ENCODE data around the gene PHF20. TPM values are rescaled to one million over a fixed set of nuclear protein-coding genes. Genes with fewer than 3 reads are reported as not detected.
A peak's percentile ranks its signal among the peaks of the same experiment; 100 is the strongest.
"Not testable (repeated sequence)": the region's sequence is repeated elsewhere in the genome, so short reads cannot be mapped to it uniquely, and the experiment has no call there.

The PHF20 gene
- total RNA-seq, 1 donor from 2014 or later: 40.1 TPM

DNA sequence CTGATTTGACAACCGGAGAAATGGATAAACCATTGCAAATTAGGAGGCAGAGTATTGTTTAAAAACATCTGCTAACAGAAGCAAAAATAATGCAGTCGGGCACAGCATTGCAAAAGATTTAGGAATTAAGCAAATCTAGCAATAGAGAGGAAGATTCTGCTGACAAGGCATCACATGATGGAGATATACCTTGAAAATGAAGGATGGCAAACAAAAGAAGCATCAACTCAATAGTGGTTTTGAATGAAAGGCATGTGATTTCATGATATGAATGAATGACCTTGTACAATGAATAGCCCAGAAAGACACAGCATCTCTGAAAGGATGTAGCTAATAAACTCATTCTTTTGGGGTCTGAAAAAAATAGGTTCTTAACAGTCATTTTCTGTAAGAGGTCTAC, 21.2 kb upstream of the PHF20 start:
- no peak overlapping the region for H3K27ac ChIP-seq (ENCODE audit: low read depth, low read length)
- no peaks in the 10 kb centered on the region for H3K79me2 ChIP-seq (ENCODE audit: insufficient read depth, low read length)
- no peak overlapping the region for H3K9ac ChIP-seq (ENCODE audit: low read length)
- Mint-ChIP-seq H3K9me3 (ENCODE audit: unreplicated experiment) (peaks cover 3% of the 10 kb centered on the region), H3K4me3 (ENCODE audit: unreplicated experiment) (no peak overlapping the region), H3K27me3 (ENCODE audit: low read depth, unreplicated experiment) (peaks cover 13% of the 10 kb centered on the region), H3K36me3 (ENCODE audit: low read depth, unreplicated experiment) (peaks cover 3% of the 10 kb centered on the region), H3K27ac (ENCODE audit: unreplicated experiment) (no peak overlapping the region), H3K4me1 (ENCODE audit: low read depth, unreplicated experiment) (no peaks in the 10 kb centered on the region)
- no peak overlapping the region for H3K4me2 ChIP-seq (ENCODE audit: low read length)
- TF ChIP-seq, protein P1, sequence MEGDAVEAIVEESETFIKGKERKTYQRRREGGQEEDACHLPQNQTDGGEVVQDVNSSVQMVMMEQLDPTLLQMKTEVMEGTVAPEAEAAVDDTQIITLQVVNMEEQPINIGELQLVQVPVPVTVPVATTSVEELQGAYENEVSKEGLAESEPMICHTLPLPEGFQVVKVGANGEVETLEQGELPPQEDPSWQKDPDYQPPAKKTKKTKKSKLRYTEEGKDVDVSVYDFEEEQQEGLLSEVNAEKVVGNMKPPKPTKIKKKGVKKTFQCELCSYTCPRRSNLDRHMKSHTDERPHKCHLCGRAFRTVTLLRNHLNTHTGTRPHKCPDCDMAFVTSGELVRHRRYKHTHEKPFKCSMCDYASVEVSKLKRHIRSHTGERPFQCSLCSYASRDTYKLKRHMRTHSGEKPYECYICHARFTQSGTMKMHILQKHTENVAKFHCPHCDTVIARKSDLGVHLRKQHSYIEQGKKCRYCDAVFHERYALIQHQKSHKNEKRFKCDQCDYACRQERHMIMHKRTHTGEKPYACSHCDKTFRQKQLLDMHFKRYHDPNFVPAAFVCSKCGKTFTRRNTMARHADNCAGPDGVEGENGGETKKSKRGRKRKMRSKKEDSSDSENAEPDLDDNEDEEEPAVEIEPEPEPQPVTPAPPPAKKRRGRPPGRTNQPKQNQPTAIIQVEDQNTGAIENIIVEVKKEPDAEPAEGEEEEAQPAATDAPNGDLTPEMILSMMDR (IDR thresholded peaks at IDR 0.05; ENCODE audit: insufficient read depth, low read depth, low read length): no peak
- no peak for TF ChIP-seq EZH2 (IDR thresholded peaks at IDR 0.05; ENCODE audit: insufficient read depth, low read length)
- H2AFZ ChIP-seq (ENCODE audit: low read depth, low read length): no peak overlapping the region
- DNase-seq (ENCODE audit: low read depth): no peak
- H4K20me1 ChIP-seq (ENCODE audit: insufficient read depth, low read length): no peaks in the 10 kb centered on the region
- H3K9me3 ChIP-seq (ENCODE audit: insufficient read depth, low read depth, low read length): no peaks in the 10 kb centered on the region
- no peak for FAIRE-seq
- H3K4me3 ChIP-seq (ENCODE audit: insufficient read depth, low read depth, low read length): no peak overlapping the region
- H3K27me3 ChIP-seq (ENCODE audit: insufficient read depth, low read length): peaks cover 4% of the 10 kb centered on the region
- H3K36me3 ChIP-seq (ENCODE audit: insufficient read depth, low read length): no peaks in the 10 kb centered on the region
- H3K4me1 ChIP-seq (ENCODE audit: insufficient read depth, low read length): no peaks in the 10 kb centered on the region

- H3K4me1 ChIP-seq (ENCODE audit: insufficient read depth, low read length): no peaks in the 10 kb centered on the region
- Mint-ChIP-seq H3K9me3 (ENCODE audit: unreplicated experiment) (peaks cover 3% of the 10 kb centered on the region), H3K4me1 (ENCODE audit: low read depth, unreplicated experiment) (no peaks in the 10 kb centered on the region), H3K27me3 (ENCODE audit: low read depth, unreplicated experiment) (peaks cover 5% of the 10 kb centered on the region), H3K4me3 (ENCODE audit: unreplicated experiment) (no peak overlapping the region), H3K27ac (ENCODE audit: unreplicated experiment) (no peak overlapping the region), H3K36me3 (ENCODE audit: low read depth, unreplicated experiment) (peaks cover 3% of the 10 kb centered on the region)
- H3K27ac ChIP-seq (ENCODE audit: low read depth, low read length): no peak overlapping the region
- no peaks in the 10 kb centered on the region for H3K36me3 ChIP-seq (ENCODE audit: insufficient read depth, low read length)
- no peak overlapping the region for H3K4me3 ChIP-seq (ENCODE audit: insufficient read depth, low read depth, low read length)
- no peak overlapping the region for H3K9ac ChIP-seq (ENCODE audit: low read length)
- H2AFZ ChIP-seq (ENCODE audit: low read depth, low read length): no peak overlapping the region
- TF ChIP-seq, protein P1 (IDR thresholded peaks at IDR 0.05; ENCODE audit: insufficient read depth, low read depth, low read length): no peak
- TF ChIP-seq EZH2 (IDR thresholded peaks at IDR 0.05; ENCODE audit: insufficient read depth, low read length): no peak
- FAIRE-seq (no peak), DNase-seq (ENCODE audit: low read depth) (no peak)
- no peaks in the 10 kb centered on the region for H3K9me3 ChIP-seq (ENCODE audit: insufficient read depth, low read depth, low read length)
- no peaks in the 10 kb centered on the region for H4K20me1 ChIP-seq (ENCODE audit: insufficient read depth, low read length)
- H3K27me3 ChIP-seq (ENCODE audit: insufficient read depth, low read length): no peaks in the 10 kb centered on the region
- no peak overlapping the region for H3K4me2 ChIP-seq (ENCODE audit: low read length)
- no peaks in the 10 kb centered on the region for H3K79me2 ChIP-seq (ENCODE audit: insufficient read depth, low read length)
Measured at GRCh38 chr20:35756404-35756803, 15.4 kb upstream of the PHF20 start.

DNA sequence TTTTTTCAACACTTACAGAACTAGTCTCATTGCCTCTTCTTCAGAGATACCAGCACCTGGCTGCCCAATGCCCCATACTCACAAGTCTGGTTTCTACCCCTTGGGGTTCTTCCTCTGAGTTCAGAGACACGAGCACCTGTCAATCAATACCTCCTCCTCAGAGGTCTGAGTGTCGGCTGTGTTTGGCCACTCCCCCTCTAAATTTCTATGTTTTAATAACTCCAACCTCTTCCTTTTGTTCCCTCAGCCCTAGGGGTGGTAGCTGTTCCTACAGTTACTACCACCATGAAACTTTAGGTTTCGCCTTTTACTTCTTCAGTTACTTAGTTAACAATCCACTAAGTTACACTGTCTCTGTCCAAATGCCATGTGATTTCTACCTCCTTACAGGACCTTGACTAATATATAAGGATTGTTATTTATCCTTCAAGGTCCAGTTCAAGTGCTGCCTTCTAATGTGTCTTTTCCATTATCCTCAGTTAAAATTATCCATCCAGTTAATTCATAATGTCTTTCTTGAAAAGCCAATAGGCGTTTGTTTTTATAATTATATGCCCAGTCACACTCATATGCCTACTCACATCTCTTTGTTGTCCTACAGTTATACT, 14.6 kb upstream of the PHF20 start:
- DNase-seq (ENCODE audit: low read depth) (no peak), FAIRE-seq (no peak)
- Histone ChIP-seq H3K9ac (ENCODE audit: low read length) (no peak overlapping the region), H3K4me1 (ENCODE audit: insufficient read depth, low read length) (no peaks in the 10 kb centered on the region), H3K4me2 (ENCODE audit: low read length) (no peak overlapping the region), H3K79me2 (ENCODE audit: insufficient read depth, low read length) (no peaks in the 10 kb centered on the region), H2AFZ (ENCODE audit: low read depth, low read length) (no peak overlapping the region), H3K27me3 (ENCODE audit: insufficient read depth, low read length) (no peaks in the 10 kb centered on the region), H3K27ac (ENCODE audit: low read depth, low read length) (peak overlapping the region; percentile 1), H3K9me3 (ENCODE audit: insufficient read depth, low read depth, low read length) (no peaks in the 10 kb centered on the region), H3K36me3 (ENCODE audit: insufficient read depth, low read length) (no peaks in the 10 kb centered on the region), H3K4me3 (ENCODE audit: insufficient read depth, low read depth, low read length) (no peak overlapping the region), H4K20me1 (ENCODE audit: insufficient read depth, low read length) (no peaks in the 10 kb centered on the region)
- Mint-ChIP-seq H3K27me3 (ENCODE audit: low read depth, unreplicated experiment) (peaks cover 3% of the 10 kb centered on the region), H3K9me3 (ENCODE audit: unreplicated experiment) (peaks cover 3% of the 10 kb centered on the region), H3K4me1 (ENCODE audit: low read depth, unreplicated experiment) (no peaks in the 10 kb centered on the region), H3K36me3 (ENCODE audit: low read depth, unreplicated experiment) (no peaks in the 10 kb centered on the region), H3K4me3 (ENCODE audit: unreplicated experiment) (peak overlapping the region; percentile 10), H3K27ac (ENCODE audit: unreplicated experiment) (no peak overlapping the region)
- TF ChIP-seq, protein P1 (IDR thresholded peaks at IDR 0.05; ENCODE audit: insufficient read depth, low read depth, low read length): no peak

DNA sequence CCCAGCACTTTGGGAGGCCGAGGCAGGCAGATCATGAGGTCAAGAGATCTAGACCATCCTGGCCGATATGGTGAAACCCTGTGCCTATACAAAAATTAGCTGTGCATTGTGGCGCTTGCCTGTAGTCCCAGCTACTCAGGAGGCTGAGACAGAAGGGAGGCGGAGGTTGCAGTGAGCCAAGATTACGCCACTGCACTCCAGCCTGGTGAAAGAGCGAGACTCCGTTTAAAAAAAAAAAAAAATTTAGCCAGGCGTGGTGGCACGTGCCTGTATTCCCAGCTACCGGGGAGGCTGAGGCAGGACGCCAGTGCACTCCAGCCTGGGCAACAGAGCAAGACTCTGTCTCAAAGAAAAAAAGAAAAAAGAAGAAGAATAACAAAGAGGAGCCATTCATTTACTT, 10.3 kb upstream of the PHF20 start:
- not testable (repeated sequence) for H3K9me3 Mint-ChIP-seq (ENCODE audit: unreplicated experiment); H3K27me3 Mint-ChIP-seq (ENCODE audit: low read depth, unreplicated experiment); H3K27ac Mint-ChIP-seq (ENCODE audit: unreplicated experiment)

More for the DNA sequence above, 10.3 kb upstream of the PHF20 start:
- H3K4me1 Mint-ChIP-seq (ENCODE audit: low read depth, unreplicated experiment); H3K36me3 ChIP-seq (ENCODE audit: insufficient read depth, low read length); H3K9me3 ChIP-seq (ENCODE audit: insufficient read depth, low read depth, low read length); H3K36me3 Mint-ChIP-seq (ENCODE audit: low read depth, unreplicated experiment); H3K4me3 Mint-ChIP-seq (ENCODE audit: unreplicated experiment); H3K27ac ChIP-seq (ENCODE audit: low read depth, low read length); DNase-seq (ENCODE audit: low read depth); H3K9ac ChIP-seq (ENCODE audit: low read length); H2AFZ ChIP-seq (ENCODE audit: low read depth, low read length); H3K4me3 ChIP-seq (ENCODE audit: insufficient read depth, low read depth, low read length); H3K4me2 ChIP-seq (ENCODE audit: low read length); H4K20me1 ChIP-seq (ENCODE audit: insufficient read depth, low read length); H3K79me2 ChIP-seq (ENCODE audit: insufficient read depth, low read length); H3K4me1 ChIP-seq (ENCODE audit: insufficient read depth, low read length); FAIRE-seq; H3K27me3 ChIP-seq (ENCODE audit: insufficient read depth, low read length): not testable (repeated sequence)

Data from astrocyte (in vitro differentiated cells and primary cell).